Measurements from ENCODE around the gene JUP. TPM values are rescaled to one million over a fixed set of nuclear protein-coding genes. Genes with fewer than 3 reads are reported as not detected.

The JUP gene
- total RNA-seq, 2 experiments from 2014 or later: 0.77 to 0.99 TPM

DNA sequence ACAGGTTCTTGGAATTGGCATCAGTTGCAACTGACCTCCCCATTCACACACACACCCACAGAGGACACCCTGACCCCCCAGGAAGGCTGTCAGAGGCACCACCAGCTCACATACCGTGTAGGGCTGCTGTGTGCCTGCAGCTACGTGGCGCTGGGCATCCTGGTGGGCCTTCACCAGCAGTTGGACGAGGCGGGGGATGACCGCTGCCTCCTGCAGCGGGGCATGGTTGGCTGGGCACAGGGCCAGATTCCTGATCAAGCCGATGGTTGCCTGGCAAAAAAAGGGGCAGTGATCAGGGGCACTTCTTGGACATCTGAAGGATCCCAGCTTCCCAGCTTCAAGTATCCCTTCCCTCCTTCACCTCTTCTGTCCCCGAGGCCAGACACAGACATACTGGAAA is 27.9 kb downstream of the JUP start:
- no peaks in the 10 kb centered on the region for H3K4me1 Mint-ChIP-seq
- no peaks in the 10 kb centered on the region for H3K9me3 Mint-ChIP-seq
- H3K27ac Mint-ChIP-seq: no peak overlapping the region
- H3K27me3 Mint-ChIP-seq: no peaks in the 10 kb centered on the region
- POLR2A ChIA-PET: interaction anchor here (0.7 kb wide), 1 partner anchor 1341 kb away, joined by 7 read pairs; the partner anchor contains the start of gene TOP2A
- CTCF ChIA-PET: interaction anchor here (0.8 kb wide), 1 partner anchor 21 kb away, joined by 3 read pairs; no protein-coding TSS in a partner anchor
- DNase-seq: no peak
- H3K4me3 Mint-ChIP-seq: no peak overlapping the region
- no peaks in the 10 kb centered on the region for H3K36me3 Mint-ChIP-seq (ENCODE audit: low read depth)

GRCh38 chr17:41754066-41754465 is 32.4 kb downstream of the JUP start:
- no peak overlapping the region for H3K27ac Mint-ChIP-seq
- H3K27me3 Mint-ChIP-seq: no peaks in the 10 kb centered on the region
- no peaks in the 10 kb centered on the region for H3K9me3 Mint-ChIP-seq
- CTCF ChIA-PET: interaction anchor here (1.4 kb wide), 1 partner anchor 10 kb away, joined by 3 read pairs; no protein-coding TSS in a partner anchor
- no peaks in the 10 kb centered on the region for H3K36me3 Mint-ChIP-seq (ENCODE audit: low read depth)
- DNase-seq: no peak
- POLR2A ChIA-PET: no interaction called here
- H3K4me3 Mint-ChIP-seq: no peak overlapping the region
- no peaks in the 10 kb centered on the region for H3K4me1 Mint-ChIP-seq

- H3K4me1 Mint-ChIP-seq: no peaks in the 10 kb centered on the region
- peaks cover 3% of the 10 kb centered on the region for H3K27me3 Mint-ChIP-seq
- DNase-seq: no peak
- no peak overlapping the region for H3K27ac Mint-ChIP-seq
- ChIA-PET CTCF (interaction anchor here (0.6 to 1.2 kb wide), 3 partner anchors 29 to 890 kb away, joined by 3 to 6 read pairs (median 3); no protein-coding TSS in a partner anchor), POLR2A (no interaction called here)
- no peak overlapping the region for H3K4me3 Mint-ChIP-seq
- no peaks in the 10 kb centered on the region for H3K36me3 Mint-ChIP-seq (ENCODE audit: low read depth)
- no peaks in the 10 kb centered on the region for H3K9me3 Mint-ChIP-seq
Measured at GRCh38 chr17:41751288-41751687, 35.2 kb downstream of the JUP start.

GRCh38 chr17:41750862-41751261 is 35.6 kb downstream of the JUP start:
- Mint-ChIP-seq H3K36me3 (ENCODE audit: low read depth) (no peaks in the 10 kb centered on the region), H3K9me3 (no peaks in the 10 kb centered on the region), H3K4me1 (no peaks in the 10 kb centered on the region), H3K4me3 (no peak overlapping the region), H3K27ac (no peak overlapping the region), H3K27me3 (peaks cover 3% of the 10 kb centered on the region)
- POLR2A ChIA-PET: no interaction called here
- CTCF ChIA-PET: interaction anchor here (0.6 to 1.2 kb wide), 2 partner anchors 28 to 76 kb away, joined by 3 to 6 read pairs; no protein-coding TSS in a partner anchor
- no peak for DNase-seq

- H3K9me3 Mint-ChIP-seq: no peaks in the 10 kb centered on the region
- no peak for DNase-seq
- no peaks in the 10 kb centered on the region for H3K36me3 Mint-ChIP-seq (ENCODE audit: low read depth)
- CTCF ChIA-PET: interaction anchor here (0.6 to 1.2 kb wide), 4 partner anchors 35 to 1137 kb away, joined by 3 to 4 read pairs (median 3); no protein-coding TSS in a partner anchor
- H3K27me3 Mint-ChIP-seq: peaks cover 3% of the 10 kb centered on the region
- no peaks in the 10 kb centered on the region for H3K4me1 Mint-ChIP-seq
- H3K27ac Mint-ChIP-seq: no peak overlapping the region
- POLR2A ChIA-PET: no interaction called here
- H3K4me3 Mint-ChIP-seq: no peak overlapping the region
Measured at GRCh38 chr17:41748275-41748674, 38.2 kb downstream of the JUP start.

DNA sequence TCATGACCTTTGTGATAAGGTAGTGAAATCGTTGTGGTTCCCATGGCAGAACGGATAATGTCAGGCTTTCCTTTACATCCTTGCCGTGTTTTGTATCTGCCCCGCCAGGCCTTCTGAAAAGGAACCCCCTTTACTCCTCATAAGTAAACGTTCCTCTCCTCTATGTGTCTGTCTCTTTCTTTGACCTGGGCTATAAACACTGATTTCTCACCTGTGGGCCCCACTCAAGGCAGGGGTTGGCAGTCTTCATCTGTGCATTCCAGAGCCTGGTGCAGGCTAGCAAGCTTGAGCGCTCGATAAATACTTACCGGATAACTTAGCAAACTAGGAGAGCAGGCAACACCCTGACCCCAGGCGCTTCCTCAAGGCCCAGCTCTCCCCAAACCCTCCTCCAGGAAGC is 44.8 kb downstream of the JUP start:
- Mint-ChIP-seq H3K27me3 (peaks cover 11% of the 10 kb centered on the region), H3K27ac (no peak overlapping the region), H3K4me1 (peaks cover 11% of the 10 kb centered on the region), H3K9me3 (no peaks in the 10 kb centered on the region), H3K4me3 (no peak overlapping the region), H3K36me3 (ENCODE audit: low read depth) (no peaks in the 10 kb centered on the region)
- no peak for DNase-seq
- CTCF ChIA-PET: interaction anchor here (0.6 to 0.9 kb wide), 2 partner anchors 70 to 305 kb away, joined by 3 to 4 read pairs; partner anchors contain the start of gene P3H4
- POLR2A ChIA-PET: no interaction called here

- H3K36me3 Mint-ChIP-seq (ENCODE audit: low read depth): no peaks in the 10 kb centered on the region
- no peaks in the 10 kb centered on the region for H3K9me3 Mint-ChIP-seq
- H3K4me1 Mint-ChIP-seq: peaks cover 11% of the 10 kb centered on the region
- H3K4me3 Mint-ChIP-seq: no peak overlapping the region
- CTCF ChIA-PET: no interaction called here
- POLR2A ChIA-PET: no interaction called here
- H3K27ac Mint-ChIP-seq: no peak overlapping the region
- DNase-seq: no peak
- H3K27me3 Mint-ChIP-seq: peaks cover 21% of the 10 kb centered on the region
Measured at GRCh38 chr17:41740506-41740905, 46.0 kb downstream of the JUP start.

DNA sequence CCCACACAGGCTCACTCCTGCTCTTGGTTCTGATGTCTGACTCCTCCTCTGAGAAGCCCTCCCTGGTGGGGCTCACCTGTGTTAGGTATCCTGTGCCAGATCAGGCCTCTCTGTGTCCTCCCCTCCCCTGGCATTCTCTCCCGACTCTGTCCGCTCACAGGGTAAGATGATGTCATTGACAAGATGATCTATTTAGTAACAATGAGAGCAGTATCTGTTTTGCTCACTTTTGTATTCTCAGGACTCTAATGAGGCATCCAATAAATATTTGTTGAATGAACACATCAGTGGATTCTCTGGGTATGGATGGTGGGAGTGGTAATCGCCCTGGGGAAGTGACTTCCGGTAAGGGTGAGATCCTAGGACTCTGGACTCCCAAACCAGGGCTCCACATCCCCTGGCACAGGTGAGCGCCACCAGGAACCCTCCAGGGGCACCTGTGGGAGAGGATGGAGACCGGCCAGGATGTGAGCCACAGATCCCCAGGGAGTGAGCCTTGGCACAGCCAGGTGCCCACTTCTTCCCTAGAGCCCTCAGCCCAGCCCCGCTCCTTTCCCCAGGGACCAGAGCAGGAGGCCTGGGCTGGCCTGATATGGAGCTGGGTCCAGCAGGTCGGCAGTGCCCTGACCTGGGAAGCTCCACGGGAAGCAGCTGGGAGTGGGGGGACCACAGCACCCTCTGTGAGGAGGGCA is 46.7 kb downstream of the JUP start:
- ChIA-PET CTCF (interaction anchor here (0.5 kb wide), 1 partner anchor 456 kb away, joined by 4 read pairs; no protein-coding TSS in a partner anchor), POLR2A (no interaction called here)
- Mint-ChIP-seq H3K27me3 (peaks cover 26% of the 10 kb centered on the region), H3K4me1 (peaks cover 13% of the 10 kb centered on the region), H3K4me3 (no peak overlapping the region), H3K27ac (no peak overlapping the region), H3K36me3 (ENCODE audit: low read depth) (no peaks in the 10 kb centered on the region), H3K9me3 (no peaks in the 10 kb centered on the region)
- DNase-seq: no peak

- Mint-ChIP-seq H3K9me3 (no peaks in the 10 kb centered on the region), H3K4me3 (no peak overlapping the region), H3K27me3 (peaks cover 29% of the 10 kb centered on the region), H3K4me1 (peaks cover 13% of the 10 kb centered on the region), H3K36me3 (ENCODE audit: low read depth) (no peaks in the 10 kb centered on the region), H3K27ac (no peak overlapping the region)
- ChIA-PET POLR2A (no interaction called here), CTCF (no interaction called here)
- DNase-seq: no peak
Measured at GRCh38 chr17:41738801-41739112, 47.8 kb downstream of the JUP start.

DNA sequence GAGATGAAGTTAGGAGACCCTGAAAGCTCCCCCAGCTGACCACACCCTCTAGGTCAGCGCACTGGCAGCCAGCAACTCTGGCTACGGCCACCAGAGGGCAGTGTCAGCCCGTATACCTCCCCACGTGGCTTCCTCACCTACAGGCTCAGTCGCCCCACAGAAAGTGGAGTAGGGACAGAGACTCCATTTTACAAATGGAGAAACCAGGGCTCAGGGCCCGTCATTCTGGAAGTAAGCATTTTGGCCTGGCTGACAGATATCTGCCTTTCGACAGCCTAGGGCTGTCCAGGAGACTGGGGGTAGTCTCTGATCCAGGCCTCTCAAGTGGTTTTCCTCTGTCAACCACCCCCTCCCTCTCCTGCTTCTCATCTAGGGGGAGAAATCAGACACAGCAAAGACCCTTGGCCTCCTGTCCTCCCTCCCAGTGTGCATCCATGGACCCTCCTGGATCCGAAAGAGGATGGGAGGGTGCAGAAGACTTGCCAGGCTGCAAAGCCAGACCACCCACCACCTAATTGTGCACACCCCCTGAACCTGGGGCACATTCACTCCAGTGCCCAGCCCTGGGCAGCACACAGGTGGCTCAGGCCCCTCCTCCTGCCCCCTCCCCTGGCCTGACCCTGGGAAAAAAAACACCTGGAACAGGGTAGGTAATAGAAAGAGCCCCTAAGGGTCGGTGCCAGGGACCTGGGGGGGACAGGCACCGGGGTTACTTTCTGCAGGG is 48.3 kb downstream of the JUP start:
- Mint-ChIP-seq H3K36me3 (ENCODE audit: low read depth) (no peaks in the 10 kb centered on the region), H3K9me3 (no peaks in the 10 kb centered on the region), H3K27ac (peak overlapping the region; percentile 71), H3K4me1 (peaks cover 15% of the 10 kb centered on the region), H3K27me3 (peaks cover 33% of the 10 kb centered on the region), H3K4me3 (no peak overlapping the region)
- POLR2A ChIA-PET: no interaction called here
- CTCF ChIA-PET: interaction anchor here (0.7 to 1.4 kb wide), 10 partner anchors 11 to 100 kb away, joined by 3 to 7 read pairs (median 3); partner anchors contain the start of gene KLHL10
- peak; percentile 83 for DNase-seq

- DNase-seq: no peak
- peak overlapping the region; percentile 22 for H3K4me3 Mint-ChIP-seq
- peaks cover 15% of the 10 kb centered on the region for H3K4me1 Mint-ChIP-seq
- no peaks in the 10 kb centered on the region for H3K9me3 Mint-ChIP-seq
- ChIA-PET CTCF (interaction anchor here (0.7 to 1.4 kb wide), 10 partner anchors 11 to 100 kb away, joined by 3 to 7 read pairs (median 3); partner anchors contain the start of gene KLHL10), POLR2A (no interaction called here)
- H3K27me3 Mint-ChIP-seq: peaks cover 34% of the 10 kb centered on the region
- peak overlapping the region; percentile 71 for H3K27ac Mint-ChIP-seq
- H3K36me3 Mint-ChIP-seq (ENCODE audit: low read depth): no peaks in the 10 kb centered on the region
Measured at GRCh38 chr17:41737680-41738023, 48.9 kb downstream of the JUP start.

DNA sequence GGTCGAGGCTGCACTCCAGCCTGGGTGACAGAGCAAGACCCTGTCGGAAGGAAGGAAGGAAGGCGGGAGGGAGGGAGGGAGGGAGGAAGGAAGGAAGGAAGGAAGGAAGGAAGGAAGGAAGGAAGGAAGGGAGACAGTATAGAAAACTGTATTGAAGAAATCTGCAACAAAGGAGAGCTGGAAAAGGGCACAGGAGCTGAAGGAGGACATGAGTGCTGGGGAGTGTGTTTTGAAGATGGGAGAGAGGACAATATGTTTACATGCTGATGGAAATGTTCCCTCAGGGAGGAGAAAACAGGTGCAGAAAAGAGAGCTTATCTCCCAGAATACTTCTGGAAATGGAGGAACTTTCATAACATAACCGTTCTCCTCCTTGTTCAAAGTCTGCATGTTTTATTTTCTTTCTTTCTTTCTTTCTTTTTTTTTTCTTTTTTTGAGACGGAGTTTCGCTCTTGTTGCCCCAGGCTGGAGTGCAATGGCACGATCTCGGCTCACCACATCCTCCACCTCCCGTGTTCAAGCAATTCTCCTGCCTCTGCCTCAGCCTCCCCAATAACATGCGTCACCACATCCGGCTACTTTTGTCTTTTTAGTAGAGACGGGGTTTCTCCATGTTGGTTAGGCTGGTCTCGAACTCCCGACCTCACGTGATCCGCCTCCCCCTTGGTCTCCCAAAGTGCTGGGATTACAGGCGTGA is 49.4 kb downstream of the JUP start:
- H3K9me3 Mint-ChIP-seq: no peaks in the 10 kb centered on the region
- H3K4me3 Mint-ChIP-seq: peak overlapping the region; percentile 22
- POLR2A ChIA-PET: no interaction called here
- peak overlapping the region; percentile 71 for H3K27ac Mint-ChIP-seq
- CTCF ChIA-PET: interaction anchor here (0.6 to 1.4 kb wide), 11 partner anchors 10 to 157 kb away, joined by 3 to 7 read pairs (median 3); partner anchors contain the start of gene KLHL10
- H3K4me1 Mint-ChIP-seq: peaks cover 15% of the 10 kb centered on the region
- H3K36me3 Mint-ChIP-seq (ENCODE audit: low read depth): no peaks in the 10 kb centered on the region
- DNase-seq: peak; percentile 24
- peaks cover 39% of the 10 kb centered on the region for H3K27me3 Mint-ChIP-seq

DNA sequence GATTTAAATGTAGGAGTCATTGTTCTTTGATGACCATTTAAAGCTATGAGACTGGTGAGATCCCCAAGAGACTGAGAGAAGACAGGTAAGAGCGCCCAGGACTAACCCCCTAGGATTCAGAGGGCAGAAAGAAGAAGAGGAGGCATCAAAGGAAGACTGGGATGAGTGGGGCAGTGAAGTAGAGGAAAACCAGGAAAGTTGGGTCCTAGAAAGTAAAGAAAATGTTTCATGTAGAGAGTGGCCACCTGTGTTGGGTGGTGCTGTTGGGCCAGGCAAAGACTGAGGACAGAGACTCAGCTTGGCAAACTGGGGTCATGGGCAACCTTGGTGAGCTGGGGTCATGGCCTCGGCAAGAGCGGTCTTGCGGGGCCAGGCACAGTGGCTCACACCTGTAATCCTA is 50.8 kb downstream of the JUP start:
- Mint-ChIP-seq H3K36me3 (ENCODE audit: low read depth) (no peaks in the 10 kb centered on the region), H3K27ac (no peak overlapping the region), H3K4me3 (no peak overlapping the region), H3K9me3 (no peaks in the 10 kb centered on the region), H3K4me1 (peaks cover 15% of the 10 kb centered on the region), H3K27me3 (peaks cover 51% of the 10 kb centered on the region)
- no peak for DNase-seq
- ChIA-PET POLR2A (no interaction called here), CTCF (interaction anchor here (1.4 kb wide), 1 partner anchor 15 kb away, joined by 3 read pairs; no protein-coding TSS in a partner anchor)

Data from activated CD4-positive, alpha-beta T cell treated with anti-CD3 and anti-CD28 coated beads, Interleukin-2, amount 10 ng/mL, durations not matched to agents 7 days and 5 days (primary cell).